ENCODE measurements around the gene TUBB.

Gene TUBB

DNA sequence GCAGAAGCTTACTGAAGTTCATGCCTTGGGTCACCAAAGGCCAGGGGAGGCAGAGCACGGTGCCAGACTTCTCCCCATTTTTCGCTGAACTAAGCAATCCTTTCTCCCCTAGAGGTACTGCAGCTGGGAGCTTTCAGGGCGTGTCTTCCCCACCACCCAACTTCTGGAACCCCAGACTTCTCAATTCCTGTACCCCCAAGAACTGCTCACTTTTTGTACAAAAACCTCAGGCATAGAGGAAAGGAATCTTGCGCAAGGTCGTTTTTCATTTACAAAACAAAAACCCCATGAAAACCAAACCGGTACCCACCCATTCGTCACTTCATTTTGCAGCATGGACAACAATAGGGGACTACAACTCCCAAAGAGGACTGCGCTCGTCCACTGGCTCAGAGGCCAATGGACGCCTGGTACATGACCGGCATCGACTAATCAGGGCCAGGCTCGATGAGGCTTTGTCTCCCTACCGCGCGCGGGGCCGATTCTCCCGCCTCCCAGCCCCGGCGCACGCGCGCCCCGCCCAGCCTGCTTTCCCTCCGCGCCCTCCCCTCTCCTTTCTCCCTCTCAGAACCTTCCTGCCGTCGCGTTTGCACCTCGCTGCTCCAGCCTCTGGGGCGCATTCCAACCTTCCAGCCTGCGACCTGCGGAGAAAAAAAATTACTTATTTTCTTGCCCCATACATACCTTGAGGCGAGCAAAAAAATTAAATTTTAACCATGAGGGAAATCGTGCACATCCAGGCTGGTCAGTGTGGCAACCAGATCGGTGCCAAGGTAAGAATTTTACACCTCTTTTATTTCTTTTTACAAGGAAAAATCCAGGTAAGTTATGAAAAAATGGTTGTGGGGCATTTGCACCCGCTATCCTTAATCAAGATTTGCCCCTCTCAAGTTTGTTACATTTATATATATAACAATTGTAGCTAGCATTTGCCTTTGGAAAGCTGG is at the start of gene TUBB:
Gene TUBB (plus strand): TSS at position 562 of the 947 bp plus-strand sequence. CDS start 155 bp downstream, at position 717.
- peak; percentile 95 for DNase-seq

DNA sequence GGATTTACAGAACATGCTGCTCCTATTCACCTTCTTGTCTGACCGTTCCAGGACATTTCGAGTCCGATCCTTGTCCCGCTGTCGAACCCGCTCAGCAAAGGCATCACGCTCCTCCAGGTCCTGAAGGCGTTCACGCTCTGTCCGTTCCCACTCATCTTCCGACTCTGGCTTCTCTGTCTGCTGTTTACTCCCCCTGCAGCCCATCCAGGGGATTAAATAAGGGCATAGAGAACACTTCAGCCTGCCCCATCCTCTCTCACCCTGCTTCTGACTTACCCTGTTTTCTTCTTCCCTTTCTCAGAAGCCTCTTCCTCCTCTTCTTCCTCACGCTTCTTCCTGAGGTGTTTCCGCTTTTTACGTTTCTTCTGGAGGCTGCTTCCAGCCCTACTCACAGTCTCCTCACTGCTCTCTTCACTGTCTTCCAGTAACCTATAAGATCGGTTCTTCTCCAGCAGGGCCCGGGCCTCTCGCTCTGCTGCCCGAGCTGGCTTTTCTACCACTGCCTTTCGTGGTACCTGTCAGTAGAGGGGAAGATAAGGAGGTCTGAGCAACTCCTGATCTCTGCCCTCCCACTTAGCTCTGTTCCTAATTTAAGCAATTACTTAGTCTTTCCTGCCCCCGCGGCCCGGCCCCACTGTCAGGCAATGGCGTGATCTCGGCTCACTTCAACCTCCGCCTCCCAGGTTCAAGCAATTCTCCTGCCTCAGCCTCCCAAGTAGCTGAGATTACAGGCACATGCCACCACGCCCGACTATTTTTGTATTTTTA is 49.2 kb upstream of the TUBB start:
- DNase-seq, result no peak

DNA sequence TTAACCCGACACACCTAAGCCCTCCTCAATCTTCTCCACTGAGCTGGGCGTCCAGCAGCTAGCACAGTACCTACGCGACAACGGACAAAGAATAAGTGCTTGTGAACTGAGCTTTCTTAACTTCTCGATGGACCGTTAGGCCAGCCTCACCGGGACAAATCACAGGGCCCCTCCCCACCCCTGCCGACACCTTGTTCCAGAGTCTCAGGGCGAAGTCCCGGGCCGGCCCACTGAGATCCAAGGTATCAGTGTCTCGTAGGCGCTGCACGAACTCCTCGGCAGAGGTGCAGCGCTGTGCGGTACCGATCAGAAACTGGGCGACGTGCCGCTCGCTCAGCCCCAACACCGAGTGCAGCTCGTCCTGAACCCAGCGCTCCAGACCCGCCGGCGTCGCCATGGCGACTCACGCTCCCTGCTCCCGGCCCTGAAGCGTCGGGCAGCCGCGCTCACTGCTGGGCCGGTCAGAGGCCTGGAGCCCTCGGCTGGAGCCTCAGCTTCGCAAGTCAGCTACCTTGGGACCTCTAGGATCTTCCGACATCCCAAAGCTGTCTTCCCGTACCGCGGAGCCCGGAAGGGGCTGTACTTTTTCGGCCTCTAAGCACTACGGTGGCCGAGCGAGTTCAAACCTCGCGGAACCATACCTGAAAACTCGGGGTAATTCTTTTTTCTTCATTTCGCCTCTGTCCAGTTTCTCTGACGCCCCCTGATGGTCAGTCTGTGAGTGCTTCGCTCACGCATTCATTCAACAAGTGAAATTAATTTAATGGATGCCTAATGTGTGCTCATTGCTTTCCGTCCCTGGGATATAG is 47.5 kb upstream of the TUBB start, which contains the start of gene DHX16:
Gene DHX16 (minus strand): TSS at position 562 of the 809 bp plus-strand sequence. CDS start 165 bp downstream, at position 397.
- peak; percentile 87 for DNase-seq

DNA sequence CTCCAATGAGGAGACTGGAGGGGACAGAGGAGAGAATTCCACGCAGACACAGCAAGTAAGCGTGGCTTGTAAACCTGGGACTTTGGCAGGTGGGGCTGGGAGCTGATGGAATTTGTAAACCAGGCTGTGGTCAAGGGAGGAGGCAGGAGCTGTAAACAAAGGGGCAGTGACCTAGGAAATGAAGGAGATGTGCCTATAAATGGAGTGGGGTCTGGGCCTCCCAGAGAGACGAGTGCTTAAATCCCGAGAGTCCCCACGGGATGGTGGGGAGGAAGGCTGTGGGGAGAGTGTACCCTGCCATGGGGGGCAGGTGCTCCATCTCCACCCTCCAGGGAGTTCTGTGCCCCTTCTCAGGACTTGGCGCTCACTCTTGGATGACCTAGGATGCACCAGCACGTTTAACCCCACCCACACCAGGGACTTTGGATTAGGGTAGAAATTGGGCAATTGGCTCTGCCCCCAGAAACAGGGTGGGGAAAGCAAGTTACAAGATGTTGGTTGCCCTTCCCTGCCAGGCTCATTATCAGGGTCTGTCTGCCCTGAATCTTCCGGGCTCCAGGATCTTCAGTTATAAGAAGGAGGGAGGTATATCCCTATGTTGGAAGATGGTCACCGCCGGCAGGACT is 43.4 kb upstream of the TUBB start:
- no peak for DNase-seq

DNA sequence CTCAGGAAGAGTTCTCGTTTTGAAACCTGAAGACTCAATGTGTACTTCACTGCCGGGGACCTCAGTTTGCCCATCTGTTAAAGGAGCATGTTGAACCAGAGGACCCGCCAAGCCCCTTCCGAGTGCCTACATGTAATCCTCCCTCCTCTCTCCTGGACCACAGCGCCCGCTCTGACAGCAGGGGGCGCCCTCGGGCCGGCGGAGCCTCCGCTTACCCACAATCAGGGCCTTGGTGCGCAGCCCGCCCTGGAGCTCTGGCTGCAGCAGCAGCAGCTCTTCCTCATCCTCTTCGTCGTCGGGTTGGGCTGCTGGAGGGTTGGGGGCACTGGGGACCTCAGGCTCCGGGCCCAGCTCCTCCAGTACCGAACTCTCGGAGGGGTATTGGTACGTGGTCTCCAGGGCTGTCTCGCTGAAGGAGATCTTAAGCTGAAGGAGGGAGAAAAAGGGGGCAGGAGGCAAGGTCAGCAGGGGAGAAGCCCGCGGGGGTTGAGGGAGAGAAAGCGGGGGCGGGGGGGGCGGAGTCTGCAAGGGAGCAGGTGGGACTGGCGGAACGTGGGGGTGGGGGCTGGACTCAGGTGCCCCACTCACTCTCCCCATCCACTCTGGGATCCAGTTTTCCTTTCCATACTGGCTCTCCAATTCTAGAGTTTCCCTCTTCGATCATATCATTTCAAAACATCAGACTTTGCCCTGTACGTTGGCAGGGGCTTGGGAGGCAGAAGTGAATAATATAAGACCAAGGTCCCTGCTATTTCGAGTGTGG is 41.0 kb upstream of the TUBB start:
- DNase-seq, result peak; percentile 80

DNA sequence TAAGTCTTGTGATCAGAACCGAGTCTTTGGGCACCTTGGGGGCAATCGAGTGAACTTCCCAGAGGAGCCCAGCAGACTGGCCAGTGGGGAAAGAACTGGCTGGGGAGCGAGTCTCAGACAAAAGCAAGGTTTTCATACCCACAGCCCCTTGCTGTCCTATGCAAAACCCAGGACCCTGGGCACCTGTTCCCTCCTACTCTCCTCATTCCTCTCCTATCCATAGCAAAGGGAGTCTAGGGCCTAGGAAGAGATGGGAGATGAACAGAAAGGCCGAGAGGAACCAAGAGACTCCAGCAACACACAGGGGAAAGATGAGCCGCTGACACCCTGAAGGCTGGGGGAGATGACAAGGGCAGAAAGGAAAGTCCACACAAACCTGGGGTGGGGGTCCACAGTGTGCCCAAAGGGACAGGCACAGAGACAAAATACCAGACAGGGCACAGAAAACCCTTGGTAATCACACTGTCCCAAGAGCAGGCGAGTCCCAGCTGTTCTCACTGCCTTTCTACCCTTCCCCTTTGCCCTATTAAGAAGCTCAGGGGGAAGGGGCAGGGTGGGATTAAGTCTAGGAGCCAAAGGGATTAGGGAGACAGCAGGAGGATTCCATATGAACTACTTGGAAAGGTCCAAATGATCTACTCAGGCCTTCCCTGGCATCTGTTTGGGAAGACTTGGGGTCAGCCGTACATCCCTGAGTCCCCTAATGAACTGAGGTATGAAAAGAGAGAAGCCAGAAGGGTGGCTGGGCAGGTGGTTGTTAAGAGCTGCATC is 40.2 kb upstream of the TUBB start:
- no peak for DNase-seq

DNA sequence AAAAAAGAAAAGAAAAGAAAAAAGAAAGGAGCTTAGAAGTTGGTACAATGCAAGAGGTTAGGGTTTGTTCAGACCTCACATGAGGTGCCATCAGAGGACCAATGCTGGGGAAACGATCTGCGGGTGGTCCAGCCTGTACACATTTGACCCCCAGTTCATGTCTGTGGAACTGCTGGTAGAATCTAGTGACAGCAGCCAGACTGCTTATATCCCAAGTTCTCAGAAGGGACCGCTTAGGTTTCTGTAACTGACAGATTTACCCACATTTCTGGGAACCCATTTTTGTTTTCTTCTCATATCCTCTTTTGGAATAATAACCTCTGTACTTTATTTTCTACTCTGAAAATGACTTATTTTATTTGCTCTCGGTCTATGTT is 38.4 kb upstream of the TUBB start:
- DNase-seq, result no peak

DNA sequence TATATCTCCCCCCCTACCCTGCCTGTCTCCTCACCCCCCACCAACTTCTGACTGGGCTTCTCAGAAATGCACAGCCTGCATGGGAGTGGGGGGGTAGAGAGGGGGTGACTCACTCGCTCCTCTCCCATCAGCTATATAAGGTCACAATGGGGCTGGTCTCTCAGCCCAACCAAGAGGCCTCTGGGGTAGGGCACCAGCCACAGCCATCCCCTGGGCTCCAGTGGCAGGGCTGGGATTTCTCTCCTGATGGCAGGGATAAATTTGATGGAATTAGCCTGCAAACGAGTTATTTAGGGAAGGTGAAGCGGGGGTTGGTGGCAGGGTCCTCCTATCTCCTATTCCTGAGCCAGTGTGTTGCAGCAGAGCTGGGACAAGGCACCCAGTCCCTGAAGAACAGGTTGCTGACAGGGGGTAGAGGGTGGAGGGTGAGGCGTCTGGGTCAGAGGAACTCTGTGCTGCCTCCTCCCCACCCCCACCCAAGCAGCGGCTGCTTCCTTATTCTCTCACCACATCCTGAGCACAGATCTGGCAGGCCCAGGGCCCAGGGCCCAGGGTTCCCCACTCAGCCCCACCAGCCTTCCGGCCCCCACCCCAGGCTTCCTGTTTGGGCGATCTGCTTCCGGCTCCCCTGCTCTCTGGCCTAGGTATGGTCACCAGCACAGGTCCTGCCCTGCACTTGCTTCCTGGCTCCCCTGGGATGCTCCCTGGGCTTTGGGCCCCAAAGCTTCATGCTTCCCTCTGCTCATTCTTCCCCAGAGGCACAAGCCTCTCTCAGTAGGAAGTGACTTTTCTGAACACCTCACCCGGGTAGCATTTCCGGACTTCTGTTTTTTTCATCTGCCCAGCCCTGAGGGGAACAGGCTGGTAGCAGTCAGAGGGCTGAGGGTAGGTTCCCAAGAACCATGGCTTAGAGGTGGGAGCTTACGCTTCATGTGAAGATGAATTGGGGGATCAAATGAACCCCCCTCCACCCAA is 37.7 kb upstream of the TUBB start:
- peak; percentile 95 for DNase-seq

DNA sequence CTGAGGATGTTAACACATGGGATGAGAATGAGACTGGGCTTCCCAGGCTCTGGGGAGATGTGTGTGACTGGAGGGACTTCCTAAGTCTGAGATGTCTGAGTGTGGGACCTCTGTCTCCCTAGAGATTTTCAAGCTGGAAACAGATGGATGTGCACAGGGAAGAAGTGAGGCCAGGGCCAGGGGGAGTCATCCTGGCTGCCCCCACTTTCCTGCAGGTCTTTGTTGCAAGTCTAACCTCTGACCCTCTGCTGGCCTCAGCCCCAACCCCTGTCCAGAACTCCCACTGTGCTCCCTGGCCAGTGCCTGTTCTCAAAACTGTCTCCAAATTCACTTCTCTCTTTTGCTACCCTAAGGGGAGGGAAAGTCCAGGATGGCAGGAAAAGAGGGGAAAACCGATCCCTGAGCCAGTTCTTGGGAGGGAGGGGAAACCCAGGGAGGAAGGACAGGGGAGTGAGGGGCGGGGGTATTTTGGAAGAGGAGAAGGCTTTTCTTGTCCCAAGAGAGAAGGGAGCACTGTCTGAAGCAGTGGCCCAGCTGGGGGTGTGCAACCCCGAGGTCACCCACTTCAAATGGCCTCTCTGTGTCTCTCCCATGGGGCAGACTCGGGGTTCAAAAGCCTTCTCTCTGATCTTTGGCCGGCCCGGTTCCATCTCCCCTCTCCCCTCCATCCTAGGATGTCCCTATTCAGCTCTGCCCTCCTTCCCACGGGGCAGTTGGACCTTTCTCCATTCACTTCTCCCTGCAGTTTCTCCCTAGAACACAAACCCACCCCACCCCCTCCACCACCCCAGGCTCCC is 36.8 kb upstream of the TUBB start:
- no peak for DNase-seq

DNA sequence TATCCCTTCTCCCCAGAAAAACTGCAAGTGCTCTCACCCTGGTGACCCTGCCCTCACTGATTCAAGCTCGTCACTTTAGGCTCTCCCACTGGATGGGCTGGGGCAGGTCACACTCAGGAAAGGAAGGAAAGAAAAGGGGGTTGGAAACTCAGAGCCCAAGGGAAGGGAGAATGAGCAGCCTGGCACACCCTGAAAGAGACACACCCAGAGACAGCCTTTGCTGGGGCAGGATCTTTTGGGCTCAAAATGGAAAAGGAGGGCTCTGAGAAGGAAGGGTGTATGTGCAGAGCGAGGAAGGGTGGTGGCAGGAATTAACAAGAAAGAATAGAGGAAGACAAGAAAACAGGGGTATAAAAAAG is 36.2 kb upstream of the TUBB start:
- DNase-seq, result no peak

DNA sequence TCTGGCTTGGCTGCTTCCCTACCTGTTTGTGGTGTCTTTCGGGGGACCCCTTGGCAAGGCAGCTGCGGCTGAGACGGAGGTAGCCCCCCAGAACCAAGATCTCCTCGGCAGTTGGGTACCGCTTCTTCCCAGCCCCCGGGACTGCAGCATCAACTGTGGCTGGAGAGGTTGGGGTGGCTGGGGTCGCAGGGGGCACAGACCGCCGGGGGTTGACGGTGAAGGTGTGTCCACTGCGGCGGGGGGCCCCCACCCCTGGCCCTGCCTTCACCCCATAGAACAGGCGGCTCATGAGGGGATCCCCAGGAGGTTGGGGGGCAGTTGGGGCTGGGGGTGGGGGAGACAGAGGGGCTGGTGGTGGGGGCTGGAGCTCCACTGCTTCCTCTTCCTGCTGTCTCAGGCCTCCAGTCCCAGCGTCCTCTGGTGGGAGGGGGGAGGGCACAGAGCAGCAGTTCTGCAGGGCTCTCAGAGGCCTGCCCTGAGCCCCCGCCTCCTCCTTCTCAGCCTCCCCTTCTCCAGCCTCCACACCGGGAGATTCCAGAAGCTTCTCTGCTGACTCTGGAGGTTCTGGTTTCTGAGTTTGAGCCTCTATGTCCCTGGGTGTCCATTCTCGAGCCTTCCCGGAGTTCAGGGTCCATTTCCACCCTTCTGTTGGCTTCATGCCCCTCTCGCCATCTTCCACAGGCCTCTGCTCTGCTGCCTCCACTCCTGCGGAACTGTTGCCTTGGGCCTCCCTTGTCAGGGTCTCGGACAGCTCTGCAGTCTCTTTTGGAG is 35.6 kb upstream of the TUBB start:
- peak; percentile 55 for DNase-seq

DNA sequence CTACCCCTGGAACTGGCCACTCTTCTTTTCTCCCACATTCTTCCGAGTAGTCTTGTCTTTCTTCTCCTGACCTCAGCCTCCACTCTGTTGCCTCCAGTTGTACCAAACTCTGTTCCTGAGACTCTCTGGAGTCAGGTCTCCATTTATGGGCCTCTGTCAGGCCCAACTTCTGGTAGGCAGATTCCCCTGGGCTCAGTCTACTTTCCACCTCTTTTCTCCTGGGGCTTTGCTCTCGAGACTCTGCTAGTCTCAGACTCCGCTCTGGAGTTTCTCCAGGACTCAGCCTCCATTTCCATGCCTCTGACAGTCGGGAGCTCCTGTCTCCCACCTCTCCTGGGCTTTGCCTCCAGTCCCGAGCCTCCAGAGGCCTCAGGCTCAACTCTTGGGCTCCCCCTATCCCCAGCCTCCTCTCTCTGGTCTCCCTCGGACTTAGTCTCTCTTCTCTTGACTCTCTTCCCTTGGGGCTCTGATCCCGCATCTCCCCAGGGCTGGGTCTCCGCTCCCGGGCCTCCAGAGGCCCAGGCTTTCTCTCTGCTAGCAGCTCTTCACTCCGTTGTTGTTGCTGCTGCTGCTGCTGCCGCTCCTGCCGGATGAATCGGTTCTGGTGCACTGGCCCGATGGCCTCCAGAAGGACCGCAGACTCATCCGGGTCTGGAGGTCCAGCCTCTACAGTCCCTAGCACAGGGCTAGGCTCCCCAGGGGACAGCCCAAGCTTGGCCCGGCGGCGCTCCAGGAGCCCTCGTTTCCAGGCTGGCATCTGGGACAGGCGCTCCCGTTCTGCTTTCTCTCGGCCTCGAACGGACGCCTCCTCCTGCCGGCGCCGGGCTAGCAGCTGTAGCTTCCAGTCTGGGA is 34.8 kb upstream of the TUBB start:
- DNase-seq, result no peak

DNA sequence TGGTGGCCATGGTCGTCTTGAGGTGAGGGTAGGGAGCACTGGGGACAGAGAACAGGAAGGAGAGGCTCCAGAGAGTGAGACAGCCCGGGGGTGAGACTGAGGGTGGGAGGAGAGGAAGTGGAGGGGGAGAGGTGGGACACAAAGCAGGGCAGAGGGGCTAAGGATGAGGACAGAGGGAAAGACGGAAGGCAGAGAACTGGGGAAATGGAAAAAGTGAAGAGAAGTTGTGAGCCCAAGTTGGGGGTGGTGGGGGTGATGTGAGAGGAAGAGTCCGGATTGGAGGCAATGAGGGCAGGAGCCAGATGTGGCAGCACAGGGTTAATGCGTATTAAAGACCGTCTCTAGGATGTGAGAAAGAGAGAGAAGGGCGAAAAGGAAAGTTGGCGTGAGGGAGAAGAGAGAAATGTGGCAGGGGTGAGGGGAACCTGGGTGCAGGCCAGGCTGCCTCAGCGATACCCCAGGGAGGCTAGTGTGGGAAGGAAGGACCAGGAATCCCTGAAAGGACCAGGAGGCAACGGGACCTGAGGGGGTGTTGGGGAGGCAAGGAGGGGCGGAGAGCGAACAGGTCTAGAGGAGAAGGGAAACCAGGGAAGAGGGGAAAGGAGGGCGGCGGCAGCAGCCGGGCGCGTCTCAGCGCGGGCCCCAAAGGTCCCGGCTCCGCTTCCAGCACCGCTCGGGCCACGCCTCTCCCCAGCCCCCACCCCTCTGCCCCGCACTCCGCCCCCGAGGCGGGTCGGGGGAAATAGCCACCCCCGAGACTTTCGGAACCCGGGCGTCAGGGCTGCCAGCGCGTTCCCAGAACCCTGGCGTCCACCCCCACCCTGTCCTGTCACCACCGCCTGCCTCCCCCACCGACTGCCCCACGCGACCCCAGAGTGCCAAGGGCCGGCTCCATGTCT is 33.9 kb upstream of the TUBB start, which contains the start of gene PPP1R18:
Gene PPP1R18 (minus strand): TSS at position 637 of the 899 bp plus-strand sequence. CDS start 627 bp downstream, at position 10.
- peak; percentile 64 for DNase-seq

DNA sequence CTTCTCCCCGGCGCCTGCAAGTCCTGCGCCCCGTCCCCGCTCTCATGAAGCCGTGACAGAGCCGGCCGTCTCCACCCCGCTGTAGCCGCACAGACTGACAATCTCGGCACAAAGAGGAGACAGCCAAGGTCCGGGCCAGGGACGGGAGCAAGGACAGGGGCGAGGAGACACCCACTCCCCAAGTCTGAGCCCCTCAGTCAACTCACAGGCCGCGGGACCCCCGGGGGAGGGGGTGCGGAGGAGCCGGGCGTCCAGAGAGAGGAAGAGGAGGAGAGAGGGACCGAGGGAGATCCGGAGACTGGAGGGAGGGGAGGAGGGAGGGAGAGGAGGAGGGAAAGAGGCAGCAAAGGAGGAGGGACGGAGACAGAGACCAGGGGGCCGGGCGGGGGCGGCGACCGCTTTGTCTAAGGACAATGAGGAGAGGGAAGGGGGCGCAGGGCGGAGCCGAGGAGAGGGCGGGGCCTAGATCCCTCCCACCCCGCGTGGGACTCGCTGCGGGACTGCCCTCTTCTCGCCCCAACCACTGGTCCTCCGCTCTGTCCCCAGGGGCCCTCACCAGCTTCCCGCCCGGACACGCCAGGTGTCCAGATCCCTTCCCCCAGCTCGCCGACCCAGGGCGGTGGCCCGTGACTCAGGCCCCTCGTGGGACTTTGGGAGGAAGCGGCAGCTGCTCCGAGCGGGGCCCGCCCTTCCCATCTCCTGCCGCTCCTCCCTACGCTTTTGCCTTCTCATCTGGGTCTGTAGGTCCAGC is 33.1 kb upstream of the TUBB start:
- DNase-seq, result peak; percentile 38

Measured in NK-92 treated with Interleukin-12 subunit alpha and Interleukin-12 subunit beta, amount 100 ng/mL, for 24 hours (cell line).